ENCODE measurements around the gene IRAK2.

Gene IRAK2

DNA sequence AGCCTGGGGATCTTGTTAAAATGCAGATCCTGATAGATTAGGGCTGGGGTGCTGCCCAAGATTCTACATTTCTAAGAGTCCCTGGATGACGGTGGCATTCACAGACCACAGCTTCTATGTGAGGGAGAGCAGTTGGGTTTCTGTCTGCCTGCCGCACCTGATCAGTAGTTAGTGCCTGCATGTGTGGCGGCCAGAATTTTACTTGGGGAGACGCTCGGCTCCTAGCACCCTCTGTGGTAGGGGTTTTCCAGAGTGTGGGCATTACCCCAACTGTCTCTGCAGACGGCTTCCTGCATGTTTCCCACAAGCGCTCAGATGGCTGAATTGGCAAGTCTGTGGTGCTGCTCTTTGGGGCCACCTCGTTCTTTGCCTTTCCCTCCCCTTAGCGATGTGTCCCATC is 119.8 kb downstream of the IRAK2 start:
- DNase-seq (ENCODE audit: low read depth): no peak

DNA sequence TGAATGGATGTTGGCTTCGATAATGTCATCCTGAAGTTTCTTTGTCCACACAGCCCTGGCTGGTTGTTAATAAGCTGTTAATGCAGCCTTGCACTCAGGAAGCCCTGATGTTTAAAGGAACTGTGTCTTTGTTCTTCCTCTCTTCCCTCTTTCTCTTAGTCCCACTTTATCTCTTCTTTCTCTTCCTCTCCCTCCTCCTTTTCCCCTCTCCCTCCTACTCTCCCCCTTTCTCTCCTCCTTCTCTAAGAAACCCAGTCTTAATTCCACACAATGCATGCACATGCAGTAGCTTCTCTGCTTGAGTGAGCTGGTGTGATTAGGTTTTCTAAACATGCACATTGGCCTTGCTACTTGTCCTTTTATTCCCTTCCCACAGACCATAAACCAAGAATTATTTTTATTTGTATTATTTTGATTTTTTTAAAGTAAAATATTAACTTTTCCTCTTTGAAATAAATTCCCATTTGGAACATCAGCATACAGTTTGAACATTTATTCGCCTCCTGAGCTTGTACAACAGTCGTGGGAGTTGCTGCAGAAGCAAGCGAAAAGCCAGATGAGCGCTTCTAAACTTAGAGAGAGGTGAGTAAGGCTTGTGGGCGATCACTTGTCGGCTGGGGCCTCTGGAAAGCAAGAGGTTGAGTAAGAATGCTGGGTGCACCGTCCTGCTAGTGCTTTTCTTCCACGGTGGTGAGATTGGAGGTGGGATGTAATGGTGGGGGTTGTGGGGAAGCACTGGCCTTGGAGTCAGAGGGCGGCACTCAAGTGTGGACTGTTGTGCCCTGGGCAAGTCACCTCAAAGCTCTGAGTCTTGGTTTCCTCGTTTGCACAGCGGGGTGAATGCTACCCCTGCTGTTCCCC is 120.8 kb downstream of the IRAK2 start:
- DNase-seq (ENCODE audit: low read depth): no peak

DNA sequence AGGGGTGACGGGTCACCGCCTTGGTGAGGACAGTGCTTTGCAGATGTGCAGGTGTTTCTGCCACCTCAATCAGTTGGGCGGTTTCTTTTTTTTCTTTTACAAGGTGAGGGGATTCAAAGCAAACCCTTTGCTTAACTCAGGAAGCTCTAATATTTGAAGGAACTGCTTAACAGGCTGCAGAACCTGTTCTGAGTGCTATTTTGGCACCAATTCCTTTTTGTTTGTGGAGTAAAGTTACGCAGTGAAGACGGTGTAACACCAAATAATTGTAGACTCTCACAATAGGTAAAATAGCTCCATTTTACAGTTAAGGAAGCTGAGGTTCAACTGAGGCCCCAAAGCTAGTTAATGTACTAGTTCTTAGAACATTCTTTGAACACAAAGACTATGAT is 121.4 kb downstream of the IRAK2 start:
- DNase-seq (ENCODE audit: low read depth): no peak

DNA sequence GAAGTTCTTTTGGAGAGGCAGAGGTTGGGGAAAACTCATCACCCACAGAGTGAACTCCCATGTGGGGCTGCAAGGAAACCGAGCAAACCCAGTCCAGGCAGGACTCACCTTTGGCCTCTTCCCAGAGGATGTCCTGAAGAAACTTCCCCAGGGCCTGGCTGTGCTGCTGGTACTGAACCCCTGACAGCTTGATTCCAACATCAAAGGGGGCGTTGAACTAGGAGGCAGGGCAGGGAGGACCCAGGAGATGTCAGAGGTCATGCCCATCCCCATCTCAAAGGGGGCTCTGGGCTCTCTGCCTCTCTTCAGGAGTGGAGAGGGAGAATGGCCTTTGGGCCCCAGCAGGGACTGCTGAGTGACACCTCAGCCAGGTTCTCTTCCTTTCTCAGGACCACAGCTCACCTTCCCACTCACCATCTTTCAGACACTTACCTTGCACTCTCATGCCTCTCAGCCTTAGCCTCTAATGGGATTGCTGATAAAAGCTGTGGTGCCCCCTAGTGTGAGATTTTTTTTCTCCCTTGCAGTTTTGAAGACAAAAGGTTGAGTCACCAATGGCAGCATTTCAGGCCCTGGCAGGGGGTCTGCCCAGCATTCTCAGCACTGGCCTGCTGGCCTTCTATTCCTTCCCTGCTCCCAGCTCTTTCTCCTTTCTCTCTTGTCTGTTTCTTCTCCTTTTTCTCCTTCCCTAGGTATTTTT is 122.0 kb downstream of the IRAK2 start:
- DNase-seq (ENCODE audit: low read depth): no peak

DNA sequence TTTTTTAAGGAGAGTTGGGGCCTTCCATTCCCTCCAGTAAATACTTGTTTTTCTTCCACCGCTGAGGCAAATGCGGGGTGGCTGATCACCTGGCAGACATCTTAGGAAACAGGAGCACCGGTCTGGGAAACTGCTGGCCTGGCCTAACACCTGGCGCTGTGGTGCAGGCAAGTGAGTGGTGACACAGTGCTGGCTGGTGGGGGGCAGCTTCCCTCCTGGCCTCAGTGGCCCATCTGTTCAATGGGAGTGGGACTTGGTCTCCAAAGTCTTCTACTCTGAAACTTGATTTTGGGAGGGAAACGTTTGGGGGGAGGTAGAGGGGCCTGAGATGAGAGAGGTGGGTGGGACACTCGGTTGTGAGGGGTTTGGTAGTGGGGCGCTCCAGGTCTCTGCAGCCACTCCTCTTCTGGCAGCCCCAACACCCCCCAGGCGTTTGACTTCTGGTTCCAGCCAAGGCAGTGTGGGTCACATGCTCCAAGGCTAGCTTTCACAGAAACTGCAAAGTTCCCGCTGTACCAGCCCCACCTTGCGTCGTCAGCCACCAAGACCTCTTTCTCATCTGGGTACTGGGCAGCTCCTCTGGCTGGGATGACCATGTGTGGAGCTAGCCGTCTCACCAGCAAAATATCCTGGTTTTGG is 123.3 kb downstream of the IRAK2 start:
- DNase-seq (ENCODE audit: low read depth): no peak

DNA sequence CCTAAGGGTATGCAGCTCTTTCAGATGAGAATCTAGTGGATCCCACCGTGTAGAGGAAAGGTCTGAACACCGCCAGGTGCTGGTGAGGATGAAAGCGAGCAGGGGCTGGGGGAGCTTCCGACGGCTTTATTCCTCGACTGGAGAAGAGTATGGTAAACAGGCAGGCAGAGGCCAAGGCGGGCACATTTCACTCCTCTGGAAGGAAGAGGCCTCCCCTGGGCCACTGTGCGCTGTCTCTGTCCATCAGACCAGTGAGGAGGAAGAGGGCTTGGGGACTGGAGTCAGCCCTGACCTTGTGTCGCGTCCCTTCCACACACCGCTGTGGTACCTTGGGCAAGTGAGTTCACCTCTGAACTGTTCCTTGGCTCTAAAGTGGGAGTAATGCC is 123.8 kb downstream of the IRAK2 start:
- no peak for DNase-seq (ENCODE audit: low read depth)

DNA sequence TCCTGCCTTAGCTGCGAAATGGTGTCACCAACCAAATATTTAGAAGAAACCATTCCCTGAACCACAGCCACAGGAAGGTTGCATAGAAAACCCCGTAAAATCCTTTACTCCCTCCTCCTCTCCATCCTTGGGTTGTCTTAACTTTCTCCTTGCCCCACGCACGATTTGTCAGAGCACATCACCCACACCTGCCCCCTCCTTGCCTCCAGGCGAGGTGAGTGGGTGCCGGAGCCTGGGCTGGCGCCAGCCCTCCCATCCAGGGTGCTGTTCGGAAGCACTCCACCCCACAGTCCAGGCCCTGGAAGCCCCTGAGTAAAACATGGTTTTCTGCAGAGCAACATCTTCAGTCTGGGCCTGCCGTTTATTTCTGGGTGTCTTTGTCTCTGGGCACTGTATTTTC is 124.4 kb downstream of the IRAK2 start:
- no peak for DNase-seq (ENCODE audit: low read depth)

DNA sequence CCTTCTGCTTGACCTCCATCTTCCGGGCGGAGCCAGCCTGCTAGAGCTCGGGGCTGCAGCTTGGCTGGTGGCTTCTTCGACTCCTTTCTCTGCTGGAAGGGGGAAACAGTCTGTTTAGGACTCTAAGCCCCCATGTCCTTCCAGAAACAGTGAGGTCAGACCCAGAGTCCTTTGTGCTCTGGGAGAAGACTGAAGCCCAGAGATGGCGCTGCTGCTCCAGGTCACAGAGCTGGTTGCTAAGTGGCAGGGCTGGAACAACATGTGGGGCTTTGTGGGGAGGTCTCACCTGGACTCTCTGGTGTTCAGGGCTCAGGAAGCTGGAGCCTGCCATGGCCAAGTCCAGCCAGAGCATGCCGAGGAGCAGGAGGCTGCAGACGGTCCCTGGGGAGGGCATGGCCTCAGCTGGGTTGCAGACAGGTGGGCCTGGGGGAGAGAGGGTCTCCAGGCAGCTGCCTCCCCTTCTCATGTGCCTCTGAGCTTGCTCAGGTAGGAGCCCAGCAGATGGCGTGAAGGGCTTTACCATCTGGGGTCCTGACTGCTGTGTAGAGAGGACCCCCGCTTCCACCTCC is 125.2 kb downstream of the IRAK2 start:
- no peak for DNase-seq (ENCODE audit: low read depth)

DNA sequence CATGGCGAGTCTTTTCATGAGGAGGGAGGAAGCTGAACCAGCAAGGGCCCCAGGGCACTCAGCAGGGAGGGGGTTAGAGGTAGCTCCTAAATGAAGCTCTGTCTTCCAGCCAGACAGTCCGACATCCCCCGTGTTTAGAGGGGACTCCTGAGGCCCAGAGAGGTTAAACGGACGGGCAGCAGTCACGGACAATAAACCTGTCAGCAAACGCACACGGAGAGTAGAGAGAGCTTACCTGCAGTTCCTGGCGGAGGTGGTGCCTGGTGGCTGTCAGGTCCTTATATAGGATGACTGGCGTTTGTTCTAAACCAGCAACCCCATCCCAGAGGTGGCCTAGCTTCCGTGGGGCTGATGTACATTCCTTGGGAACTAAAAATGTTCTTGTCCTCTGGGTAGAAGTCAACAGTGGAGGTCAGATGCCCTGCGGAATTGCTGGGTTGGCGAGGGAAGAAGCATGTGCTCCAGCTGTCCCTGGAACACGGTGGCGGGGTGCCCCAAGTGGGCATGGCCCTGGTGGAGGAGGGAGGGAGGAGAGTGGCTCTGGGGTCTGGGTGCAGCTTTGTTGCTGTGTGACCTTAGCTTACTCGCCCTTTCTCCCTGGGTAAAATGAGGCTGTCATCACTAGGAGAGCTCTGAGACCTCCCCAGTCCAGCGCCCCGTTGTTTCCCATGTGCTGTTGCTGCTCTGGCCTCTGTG is 125.9 kb downstream of the IRAK2 start:
- DNase-seq (ENCODE audit: low read depth): no peak

DNA sequence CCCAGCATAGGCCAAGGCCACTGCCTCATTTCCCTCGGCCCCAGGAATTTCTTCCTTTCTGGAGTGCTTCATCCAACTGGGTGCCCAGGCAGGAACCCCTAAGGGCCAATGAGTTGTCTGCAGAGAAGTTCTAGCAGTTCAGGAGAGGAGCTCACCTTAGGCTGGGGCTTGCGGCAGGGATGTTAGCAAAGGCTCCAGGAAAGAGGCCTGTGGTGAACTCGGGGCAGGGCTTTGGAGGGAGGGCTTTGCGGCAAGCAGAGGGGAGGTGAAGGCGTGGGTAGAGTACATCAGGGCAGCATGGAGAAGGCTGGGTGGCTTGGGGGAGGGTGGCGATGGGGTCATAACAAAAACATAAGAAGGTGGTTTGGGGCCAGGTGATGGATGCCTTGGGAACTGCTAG is 126.9 kb downstream of the IRAK2 start:
- no peak for DNase-seq (ENCODE audit: low read depth)

DNA sequence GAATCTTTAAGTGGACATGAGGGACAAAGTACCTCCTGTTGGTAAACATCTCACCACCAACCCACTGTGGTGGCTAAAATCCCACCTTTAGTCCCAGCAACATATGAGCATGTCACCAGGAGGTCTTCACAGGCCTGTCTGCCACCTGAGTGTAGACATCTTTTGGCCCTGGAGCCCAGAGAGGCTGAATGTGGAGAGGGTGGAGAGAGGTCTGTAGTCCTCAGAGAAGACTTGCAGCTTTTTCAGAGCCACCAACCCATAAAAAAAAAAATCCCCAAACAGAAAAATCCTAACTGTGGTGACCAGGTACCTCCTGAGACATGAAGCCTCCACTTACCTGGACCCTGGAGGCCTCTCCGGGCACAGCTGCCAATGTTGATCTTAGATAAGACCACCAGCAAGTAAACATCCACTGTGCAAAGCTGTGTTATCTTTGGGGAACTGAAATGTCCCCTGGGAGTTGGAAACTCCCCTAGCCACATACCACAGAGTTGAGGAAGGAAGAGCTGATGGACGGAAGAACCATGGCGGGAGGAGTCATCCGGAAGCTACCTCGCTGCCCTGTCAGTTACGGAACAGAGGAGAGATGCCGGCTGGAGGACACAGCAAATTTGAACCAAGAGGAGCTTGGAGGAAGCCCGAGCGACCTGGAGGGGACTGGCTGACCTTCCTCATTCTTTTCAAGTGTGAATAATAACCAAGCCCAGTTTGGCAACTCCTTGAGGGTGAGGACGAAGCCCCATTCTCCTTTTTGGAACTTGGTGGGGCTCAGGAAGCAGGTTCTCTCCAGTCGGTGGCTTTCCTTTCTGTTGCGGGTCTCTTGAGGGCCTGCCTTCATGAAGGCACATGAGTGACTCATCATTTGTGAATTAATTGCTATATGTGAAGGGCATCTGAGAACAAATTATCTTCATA is 128.0 kb downstream of the IRAK2 start, which contains the start of gene GHRL:
Gene GHRL, minus strand, starts transcription at position 443 of the 915 bp plus-strand sequence. CDS start 2,767 bp downstream, outside the sequence.
- DNase-seq (ENCODE audit: low read depth): no peak

Measured in activated T-helper 1 cell treated with Interleukin-2 at 50 U/mL for 16 hours (primary cell).